H1 (cell line): ENCODE data around the gene RGL3. TPM values are rescaled to one million over a fixed set of nuclear protein-coding genes. Genes with fewer than 3 reads are reported as not detected.
A peak's percentile ranks its signal among the peaks of the same experiment; 100 is the strongest.

Experiments
- CREB1 ChIP-seq: IDR thresholded peaks from 2 replicates; pipeline ENCODE4 v1.6.1; 2012; ENCODE audit warnings: inconsistent platforms
- CTBP2 ChIP-seq: IDR thresholded peaks from 2 replicates; pipeline ENCODE4 v1.7.0; 2011; ENCODE audit warnings: borderline replicate concordance, mild to moderate bottlenecking, moderate library complexity, mixed read lengths, low read length; ENCODE audit not compliant: insufficient read depth, insufficient read length
- HDAC6 ChIP-seq: IDR thresholded peaks from one replicate; pipeline ENCODE4 v1.7.1; 2012; ENCODE audit warnings: low read depth, mild to moderate bottlenecking, inconsistent platforms, low read length, moderate library complexity
- KDM1A ChIP-seq: fragments of 200-600, 300-600 bp; sonication (generic); IDR thresholded peaks from 2 replicates; pipeline ENCODE4 v1.7.1; 2016; ENCODE audit warnings: mild to moderate bottlenecking, low read length, borderline replicate concordance
- NRF1 ChIP-seq: IDR thresholded peaks from 2 replicates; pipeline ENCODE4 v1.6.1; 2011; ENCODE audit warnings: mild to moderate bottlenecking, low read depth, low read length, improper control_type of control experiment
- RFX5 ChIP-seq: IDR thresholded peaks from 2 replicates; pipeline ENCODE4 v1.6.1; 2011; ENCODE audit warnings: low read depth, low read length, improper control_type of control experiment, borderline replicate concordance
- SIN3A ChIP-seq, 2 experiments: IDR thresholded peaks in 1 of 2; conservative IDR thresholded peaks in 1 of 2; 2 replicates each; pipeline ENCODE4 v1.6.1; 2011 to 2012; ENCODE audit warnings: low read length in 2 of 2, improper control_type of control experiment in 1 of 2, low read depth in 1 of 2, mild to moderate bottlenecking in 1 of 2
- SP4 ChIP-seq: IDR thresholded peaks from 2 replicates; pipeline ENCODE4 v1.6.1; 2012; ENCODE audit warnings: low read length, inconsistent platforms
- SRF ChIP-seq: IDR thresholded peaks from 2 replicates; pipeline ENCODE4 v1.6.1; 2011; ENCODE audit warnings: mild to moderate bottlenecking, low read depth, low read length, moderate library complexity
- TCF12 ChIP-seq: IDR thresholded peaks from 2 replicates; pipeline ENCODE4 v1.6.1; 2011; ENCODE audit warnings: low read depth, mild to moderate bottlenecking, low read length
- TEAD4 ChIP-seq: IDR thresholded peaks from 2 replicates; pipeline ENCODE4 v1.6.1; 2012; ENCODE audit warnings: low read depth, low read length, inconsistent platforms, mixed read lengths
- ZNF274 ChIP-seq: IDR thresholded peaks from 2 replicates; pipeline ENCODE4 v1.7.0; 2012; ENCODE audit warnings: low read length, borderline replicate concordance; ENCODE audit errors: extremely low read depth
- polyA plus RNA-seq, 7 experiments: library from polyadenylated mRNA; depleted of rRNA in 3 of 7; stranded (reverse) in 5 of 7; unstranded in 2 of 7; fragments of >200 nt in 5 of 7; fragments of 200-250 nt in 2 of 7; gene quantifications; 1 replicate in 5 of 7; 2 replicates in 1 of 7; 4 replicates in 1 of 7; pipeline versions ENCODE4 v1.2.1 to v1.2.3, GENCODE V29; 2011 to 2013; ENCODE audit warnings: missing spikeins in 2 of 7, mixed read lengths in 2 of 7
- total RNA-seq: library from RNA; stranded (reverse); fragmentation: NEBNext Ultra II Directional; extraction: Animal tissue kit (Norgen Biotek cat#: 25700); gene quantifications from 2 replicates; pipeline ENCODE4 v1.2.1, GENCODE V29; 2021
- TF ChIP-seq, protein P1 (sequence below): fragments of 300-600 bp; sonication (generic); IDR thresholded peaks from 2 replicates; pipeline ENCODE4 v1.7.1; 2012; ENCODE audit warnings: low read length, moderate library complexity, mild to moderate bottlenecking, inconsistent platforms; ENCODE audit not compliant: insufficient replicate concordance

The RGL3 gene
- total and polyA plus RNA-seq, 2 of the 8 experiments (the other 6 are each of a cell fraction or from before 2014, with no cell fraction given): 36.9 to 40.9 TPM

DNA sequence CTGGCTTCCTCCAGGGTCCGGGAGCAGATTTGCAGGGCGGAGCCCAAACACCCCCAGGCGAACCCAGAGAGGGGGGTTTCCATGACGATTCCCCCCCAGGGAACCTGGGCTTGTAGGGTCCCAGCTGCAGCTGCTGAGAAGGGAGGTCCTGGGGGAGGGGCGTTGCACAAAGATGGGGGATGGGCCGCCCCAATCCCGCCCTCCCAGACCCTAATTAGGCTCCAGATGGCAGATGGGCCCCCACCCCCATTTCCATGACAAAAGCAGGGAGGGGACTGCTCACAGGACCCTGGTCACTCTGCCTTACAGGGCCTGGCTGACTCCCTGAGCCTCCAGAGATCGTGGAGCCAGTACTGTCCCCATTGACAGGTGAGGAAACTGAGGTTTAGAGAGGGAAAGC lies 46.5 kb upstream of the RGL3 start (continued):
- TF ChIP-seq, protein P1, sequence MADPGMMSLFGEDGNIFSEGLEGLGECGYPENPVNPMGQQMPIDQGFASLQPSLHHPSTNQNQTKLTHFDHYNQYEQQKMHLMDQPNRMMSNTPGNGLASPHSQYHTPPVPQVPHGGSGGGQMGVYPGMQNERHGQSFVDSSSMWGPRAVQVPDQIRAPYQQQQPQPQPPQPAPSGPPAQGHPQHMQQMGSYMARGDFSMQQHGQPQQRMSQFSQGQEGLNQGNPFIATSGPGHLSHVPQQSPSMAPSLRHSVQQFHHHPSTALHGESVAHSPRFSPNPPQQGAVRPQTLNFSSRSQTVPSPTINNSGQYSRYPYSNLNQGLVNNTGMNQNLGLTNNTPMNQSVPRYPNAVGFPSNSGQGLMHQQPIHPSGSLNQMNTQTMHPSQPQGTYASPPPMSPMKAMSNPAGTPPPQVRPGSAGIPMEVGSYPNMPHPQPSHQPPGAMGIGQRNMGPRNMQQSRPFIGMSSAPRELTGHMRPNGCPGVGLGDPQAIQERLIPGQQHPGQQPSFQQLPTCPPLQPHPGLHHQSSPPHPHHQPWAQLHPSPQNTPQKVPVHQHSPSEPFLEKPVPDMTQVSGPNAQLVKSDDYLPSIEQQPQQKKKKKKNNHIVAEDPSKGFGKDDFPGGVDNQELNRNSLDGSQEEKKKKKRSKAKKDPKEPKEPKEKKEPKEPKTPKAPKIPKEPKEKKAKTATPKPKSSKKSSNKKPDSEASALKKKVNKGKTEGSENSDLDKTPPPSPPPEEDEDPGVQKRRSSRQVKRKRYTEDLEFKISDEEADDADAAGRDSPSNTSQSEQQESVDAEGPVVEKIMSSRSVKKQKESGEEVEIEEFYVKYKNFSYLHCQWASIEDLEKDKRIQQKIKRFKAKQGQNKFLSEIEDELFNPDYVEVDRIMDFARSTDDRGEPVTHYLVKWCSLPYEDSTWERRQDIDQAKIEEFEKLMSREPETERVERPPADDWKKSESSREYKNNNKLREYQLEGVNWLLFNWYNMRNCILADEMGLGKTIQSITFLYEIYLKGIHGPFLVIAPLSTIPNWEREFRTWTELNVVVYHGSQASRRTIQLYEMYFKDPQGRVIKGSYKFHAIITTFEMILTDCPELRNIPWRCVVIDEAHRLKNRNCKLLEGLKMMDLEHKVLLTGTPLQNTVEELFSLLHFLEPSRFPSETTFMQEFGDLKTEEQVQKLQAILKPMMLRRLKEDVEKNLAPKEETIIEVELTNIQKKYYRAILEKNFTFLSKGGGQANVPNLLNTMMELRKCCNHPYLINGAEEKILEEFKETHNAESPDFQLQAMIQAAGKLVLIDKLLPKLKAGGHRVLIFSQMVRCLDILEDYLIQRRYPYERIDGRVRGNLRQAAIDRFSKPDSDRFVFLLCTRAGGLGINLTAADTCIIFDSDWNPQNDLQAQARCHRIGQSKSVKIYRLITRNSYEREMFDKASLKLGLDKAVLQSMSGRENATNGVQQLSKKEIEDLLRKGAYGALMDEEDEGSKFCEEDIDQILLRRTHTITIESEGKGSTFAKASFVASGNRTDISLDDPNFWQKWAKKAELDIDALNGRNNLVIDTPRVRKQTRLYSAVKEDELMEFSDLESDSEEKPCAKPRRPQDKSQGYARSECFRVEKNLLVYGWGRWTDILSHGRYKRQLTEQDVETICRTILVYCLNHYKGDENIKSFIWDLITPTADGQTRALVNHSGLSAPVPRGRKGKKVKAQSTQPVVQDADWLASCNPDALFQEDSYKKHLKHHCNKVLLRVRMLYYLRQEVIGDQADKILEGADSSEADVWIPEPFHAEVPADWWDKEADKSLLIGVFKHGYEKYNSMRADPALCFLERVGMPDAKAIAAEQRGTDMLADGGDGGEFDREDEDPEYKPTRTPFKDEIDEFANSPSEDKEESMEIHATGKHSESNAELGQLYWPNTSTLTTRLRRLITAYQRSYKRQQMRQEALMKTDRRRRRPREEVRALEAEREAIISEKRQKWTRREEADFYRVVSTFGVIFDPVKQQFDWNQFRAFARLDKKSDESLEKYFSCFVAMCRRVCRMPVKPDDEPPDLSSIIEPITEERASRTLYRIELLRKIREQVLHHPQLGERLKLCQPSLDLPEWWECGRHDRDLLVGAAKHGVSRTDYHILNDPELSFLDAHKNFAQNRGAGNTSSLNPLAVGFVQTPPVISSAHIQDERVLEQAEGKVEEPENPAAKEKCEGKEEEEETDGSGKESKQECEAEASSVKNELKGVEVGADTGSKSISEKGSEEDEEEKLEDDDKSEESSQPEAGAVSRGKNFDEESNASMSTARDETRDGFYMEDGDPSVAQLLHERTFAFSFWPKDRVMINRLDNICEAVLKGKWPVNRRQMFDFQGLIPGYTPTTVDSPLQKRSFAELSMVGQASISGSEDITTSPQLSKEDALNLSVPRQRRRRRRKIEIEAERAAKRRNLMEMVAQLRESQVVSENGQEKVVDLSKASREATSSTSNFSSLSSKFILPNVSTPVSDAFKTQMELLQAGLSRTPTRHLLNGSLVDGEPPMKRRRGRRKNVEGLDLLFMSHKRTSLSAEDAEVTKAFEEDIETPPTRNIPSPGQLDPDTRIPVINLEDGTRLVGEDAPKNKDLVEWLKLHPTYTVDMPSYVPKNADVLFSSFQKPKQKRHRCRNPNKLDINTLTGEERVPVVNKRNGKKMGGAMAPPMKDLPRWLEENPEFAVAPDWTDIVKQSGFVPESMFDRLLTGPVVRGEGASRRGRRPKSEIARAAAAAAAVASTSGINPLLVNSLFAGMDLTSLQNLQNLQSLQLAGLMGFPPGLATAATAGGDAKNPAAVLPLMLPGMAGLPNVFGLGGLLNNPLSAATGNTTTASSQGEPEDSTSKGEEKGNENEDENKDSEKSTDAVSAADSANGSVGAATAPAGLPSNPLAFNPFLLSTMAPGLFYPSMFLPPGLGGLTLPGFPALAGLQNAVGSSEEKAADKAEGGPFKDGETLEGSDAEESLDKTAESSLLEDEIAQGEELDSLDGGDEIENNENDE: no peak
- TF ChIP-seq SIN3A (conservative IDR thresholded peaks at IDR 0.05 in 1 of 2, IDR thresholded peaks at IDR 0.05 in 1 of 2; ENCODE audit: low read depth in 1 of 2, low read length in 2 of 2): no peak
- TF ChIP-seq CTBP2: no peak
- no peak for TF ChIP-seq SRF
- no peak for TF ChIP-seq KDM1A
- TF ChIP-seq TEAD4: no peak
- no peak for TF ChIP-seq SP4
- no peak for TF ChIP-seq CREB1
- no peak for TF ChIP-seq NRF1
- TF ChIP-seq ZNF274: no peak
- TF ChIP-seq TCF12: peak; percentile 81; the same call in 1 of the 2 replicates
- no peak for TF ChIP-seq HDAC6
- TF ChIP-seq RFX5: no peak
